ENCODE results near the gene SLC15A4.
"Not testable (repeated sequence)": the region's sequence is repeated elsewhere in the genome, so short reads cannot be mapped to it uniquely, and the experiment has no call there.

SLC15A4 gene

GRCh38 chr12:128852885-128853599, 29.3 kb upstream of the SLC15A4 start, which contains the start of gene GLT1D1:
Gene GLT1D1 (plus strand): TSS chr12:128853478. CDS start chr12:128853582, 104 bp downstream.
- ATAC-seq (replicated peaks) (peak; percentile 33 to 51), DNase-seq (no peak)
- peaks cover 9 to 24% of the 10 kb centered on the region in 2 donors for H3K4me1 Mint-ChIP-seq
- no peak within 1 kb of the TSS for H3K27ac Mint-ChIP-seq
- H3K9me3 Mint-ChIP-seq: peaks cover 0 to 2% of the 10 kb centered on the region in 2 donors
- H3K27me3 Mint-ChIP-seq: peaks cover 13 to 19% of the 10 kb centered on the region in 2 donors
- H3K36me3 Mint-ChIP-seq: peaks cover 4 to 8% of the 10 kb centered on the region in 2 donors
- H3K4me3 Mint-ChIP-seq: peak within 1 kb of the TSS; percentile 76 to 83

DNA sequence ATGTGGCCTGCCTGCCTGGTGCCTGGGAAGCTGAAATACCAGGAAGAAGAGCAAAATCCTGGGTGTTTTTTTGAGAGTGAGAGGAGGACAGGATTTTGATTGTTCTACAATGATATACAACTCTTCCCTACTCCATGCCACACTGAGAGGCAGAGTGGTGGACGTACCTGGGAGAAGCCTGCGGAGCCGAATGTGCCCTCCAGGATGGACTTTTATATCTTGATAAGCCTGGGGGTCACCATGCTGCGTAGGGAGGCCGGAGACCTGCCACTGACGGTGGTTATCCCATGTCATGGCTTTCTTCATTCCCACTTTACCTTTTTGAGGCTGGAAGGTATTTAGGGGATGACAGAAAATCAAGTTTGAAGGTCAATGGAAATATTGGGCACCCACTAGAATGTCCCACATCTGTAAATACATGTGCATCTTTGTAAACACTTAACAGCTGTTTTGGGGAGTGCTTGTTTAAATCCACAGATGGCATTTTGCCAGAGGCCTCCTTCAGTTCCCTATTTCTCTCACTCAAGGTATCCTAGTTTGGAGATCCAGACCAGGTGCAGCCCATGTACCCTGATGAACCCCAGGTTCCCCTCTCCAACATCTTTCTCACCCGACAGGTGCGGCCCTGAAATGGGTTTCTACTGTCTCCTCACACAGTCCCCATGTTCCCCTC, 28.4 kb upstream of the SLC15A4 start:
- Mint-ChIP-seq H3K27ac (no peak overlapping the region), H3K36me3 (peaks cover 4 to 8% of the 10 kb centered on the region in 2 donors), H3K27me3 (peaks cover 13 to 19% of the 10 kb centered on the region in 2 donors), H3K4me1 (peaks cover 9 to 20% of the 10 kb centered on the region in 2 donors), H3K4me3 (no peak overlapping the region), H3K9me3 (peaks cover 0 to 2% of the 10 kb centered on the region in 2 donors)
- ATAC-seq (replicated peaks) (no peak), DNase-seq (no peak)

GRCh38 chr12:128851429-128851828, 27.7 kb upstream of the SLC15A4 start:
- H3K4me3 Mint-ChIP-seq; H3K9me3 Mint-ChIP-seq; ATAC-seq (replicated peaks); DNase-seq; H3K36me3 Mint-ChIP-seq; H3K27ac Mint-ChIP-seq: not testable (repeated sequence)
- H3K4me1 Mint-ChIP-seq: peaks cover 5 to 12% of the 10 kb centered on the region in 2 donors
- H3K27me3 Mint-ChIP-seq: peaks cover 11 to 19% of the 10 kb centered on the region in 2 donors

DNA sequence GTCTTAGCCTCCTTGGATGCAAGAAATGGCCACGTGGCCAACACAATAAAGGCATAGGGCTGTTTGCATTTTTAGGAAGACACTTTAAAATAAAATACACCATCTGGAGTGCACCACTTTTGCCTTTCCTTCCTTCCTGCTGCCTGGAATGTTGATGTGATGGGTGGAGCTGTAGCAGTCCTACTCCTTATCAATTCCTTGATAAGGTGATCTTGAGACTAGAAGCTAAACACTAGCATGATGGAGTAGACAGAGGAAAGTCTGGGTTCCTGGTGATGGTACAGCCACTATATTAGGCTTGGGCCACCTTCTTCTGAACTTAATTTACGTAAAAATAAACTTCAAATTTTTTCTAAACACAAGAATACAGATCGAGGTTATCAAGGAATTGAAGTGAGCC, 26.6 kb upstream of the SLC15A4 start:
- Mint-ChIP-seq H3K27ac (no peak overlapping the region), H3K4me3 (no peak overlapping the region)
- no peak for ATAC-seq (replicated peaks)

GRCh38 chr12:128849806-128850205, 26.0 kb upstream of the SLC15A4 start:
- H3K4me1 Mint-ChIP-seq; H3K9me3 Mint-ChIP-seq; DNase-seq; H3K36me3 Mint-ChIP-seq; ATAC-seq (replicated peaks); H3K4me3 Mint-ChIP-seq; H3K27ac Mint-ChIP-seq: not testable (repeated sequence)
- H3K27me3 Mint-ChIP-seq: peaks cover 5 to 15% of the 10 kb centered on the region in 2 donors

More for the DNA sequence above, 26.6 kb upstream of the SLC15A4 start:
- H3K36me3 Mint-ChIP-seq: no peaks in the 10 kb centered on the region
- peaks cover 6 to 19% of the 10 kb centered on the region in 2 donors for H3K27me3 Mint-ChIP-seq
- H3K9me3 Mint-ChIP-seq: no peaks in the 10 kb centered on the region
- no peak for DNase-seq
- H3K4me1 Mint-ChIP-seq: peaks cover 2 to 8% of the 10 kb centered on the region in 2 donors

- Mint-ChIP-seq H3K4me3 (no peak overlapping the region), H3K36me3 (no peaks in the 10 kb centered on the region), H3K4me1 (no peaks in the 10 kb centered on the region), H3K9me3 (no peaks in the 10 kb centered on the region), H3K27ac (no peak overlapping the region), H3K27me3 (peaks cover 3 to 7% of the 10 kb centered on the region in 2 donors)
- no peak for ATAC-seq (replicated peaks)
- DNase-seq: no peak
Observed at GRCh38 chr12:128848371-128848770, 24.6 kb upstream of the SLC15A4 start.

DNA sequence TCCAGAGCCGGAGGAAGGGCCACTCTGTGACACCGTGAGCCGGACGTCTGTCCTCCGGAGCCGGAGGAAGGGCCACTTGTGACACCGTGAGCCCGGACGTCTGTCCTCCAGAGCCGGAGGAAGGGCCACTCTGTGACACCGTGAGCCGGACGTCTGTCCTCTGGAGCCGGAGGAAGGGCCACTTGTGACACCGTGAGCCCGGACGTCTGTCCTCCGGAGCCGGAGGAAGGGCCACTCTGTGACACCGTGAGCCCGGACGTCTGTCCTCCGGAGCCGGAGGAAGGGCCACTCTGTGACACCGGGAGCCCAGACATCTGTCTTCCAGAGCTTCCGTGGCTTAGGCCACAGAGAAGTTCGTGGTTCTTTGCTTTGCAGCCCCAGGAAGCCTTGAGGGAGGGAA, 22.9 kb upstream of the SLC15A4 start:
- not testable (repeated sequence) for H3K36me3 Mint-ChIP-seq; H3K9me3 Mint-ChIP-seq; H3K27me3 Mint-ChIP-seq; H3K27ac Mint-ChIP-seq; H3K4me1 Mint-ChIP-seq; H3K4me3 Mint-ChIP-seq; DNase-seq; ATAC-seq (replicated peaks)

GRCh38 chr12:128844031-128844635, 20.4 kb upstream of the SLC15A4 start:
- Mint-ChIP-seq H3K4me3 (no peak overlapping the region), H3K27me3 (no peaks in the 10 kb centered on the region)

DNA sequence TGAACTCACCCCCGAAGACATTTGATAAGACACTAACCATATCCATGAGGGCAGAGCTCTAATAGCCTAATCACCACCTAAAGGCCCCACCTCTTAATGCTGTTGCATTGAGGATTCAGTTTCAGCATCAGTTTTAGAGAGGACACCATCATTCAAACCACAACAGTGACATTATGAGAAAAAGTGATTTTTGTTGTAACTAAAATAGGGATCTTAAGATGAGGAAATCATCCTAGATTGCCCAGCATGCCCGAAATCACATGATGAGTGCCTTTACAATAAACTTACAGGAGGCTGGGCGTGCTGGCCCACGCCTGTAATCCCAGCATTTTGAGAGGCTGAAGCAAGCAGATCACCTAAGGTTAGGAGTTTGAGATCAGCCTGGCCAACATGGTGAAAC, 19.8 kb upstream of the SLC15A4 start:
- no peak overlapping the region for H3K4me3 Mint-ChIP-seq
- H3K9me3 Mint-ChIP-seq: no peaks in the 10 kb centered on the region
- no peak overlapping the region for H3K27ac Mint-ChIP-seq
- no peak for ATAC-seq (replicated peaks)
- DNase-seq: no peak
- peaks cover 20 to 41% of the 10 kb centered on the region in 2 donors for H3K4me1 Mint-ChIP-seq
- H3K36me3 Mint-ChIP-seq: no peaks in the 10 kb centered on the region
- no peaks in the 10 kb centered on the region for H3K27me3 Mint-ChIP-seq

More at GRCh38 chr12:128844031-128844635, 20.4 kb upstream of the SLC15A4 start:
- H3K9me3 Mint-ChIP-seq: no peaks in the 10 kb centered on the region
- ATAC-seq (replicated peaks) (peak; percentile 67 to 77), DNase-seq (no peak)
- no peaks in the 10 kb centered on the region for H3K36me3 Mint-ChIP-seq
- peaks cover 16 to 35% of the 10 kb centered on the region in 2 donors for H3K4me1 Mint-ChIP-seq
- H3K27ac Mint-ChIP-seq: no peak overlapping the region

DNA sequence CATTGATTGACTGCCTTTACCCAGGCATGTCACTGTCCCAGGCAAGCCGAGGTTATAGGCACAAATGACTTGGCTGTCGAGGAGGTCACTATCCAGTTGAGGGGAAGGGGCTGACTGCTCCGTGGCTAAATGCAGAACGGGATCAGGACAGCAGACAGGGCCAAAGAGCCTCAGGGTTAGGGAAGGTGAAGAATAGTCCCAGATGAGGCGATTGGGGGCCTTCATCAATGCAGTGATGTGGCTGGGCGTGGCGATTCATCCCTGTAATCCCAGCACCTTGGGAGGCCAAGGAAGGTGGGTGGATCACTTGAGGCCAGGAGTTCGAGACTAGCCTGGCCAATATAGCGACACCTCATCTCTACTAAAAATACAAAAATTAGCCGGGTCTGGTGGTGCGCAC, 18.8 kb upstream of the SLC15A4 start:
- Mint-ChIP-seq H3K27ac (no peak overlapping the region), H3K9me3 (no peaks in the 10 kb centered on the region), H3K36me3 (no peaks in the 10 kb centered on the region)

DNA sequence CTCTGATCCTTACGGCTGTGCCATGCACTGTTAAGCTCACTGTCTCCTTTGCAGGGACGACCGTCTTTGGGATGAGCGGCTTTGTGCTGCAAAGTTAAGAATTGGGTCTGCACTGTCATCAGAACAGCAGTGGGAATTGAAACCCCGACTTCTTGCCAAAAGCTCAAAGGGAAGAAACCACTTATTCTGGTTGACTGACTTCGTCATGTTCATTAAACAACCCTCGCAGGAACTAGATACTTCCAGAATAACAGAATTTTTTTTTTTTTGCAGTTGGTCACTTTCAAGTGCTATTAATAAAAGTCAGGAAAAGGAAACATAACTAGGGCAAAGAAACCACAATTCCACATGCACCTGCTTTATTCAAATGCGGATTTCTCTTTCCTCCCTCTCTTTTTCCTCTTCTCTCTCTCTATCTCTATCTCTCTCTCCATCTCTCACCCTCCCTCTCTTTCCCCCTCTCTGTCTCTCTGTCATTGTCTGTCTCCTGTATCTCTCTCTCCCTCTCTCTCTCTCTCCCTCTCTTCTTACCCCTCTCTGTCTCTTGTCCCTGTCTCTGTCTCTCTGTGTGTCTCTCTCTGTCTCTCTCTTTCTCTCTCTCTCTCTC, 17.2 kb upstream of the SLC15A4 start:
- Mint-ChIP-seq H3K27me3 (no peaks in the 10 kb centered on the region), H3K36me3 (no peaks in the 10 kb centered on the region), H3K27ac (peak overlapping the region; percentile 83), H3K4me1 (peaks cover 20 to 41% of the 10 kb centered on the region in 2 donors), H3K4me3 (peak overlapping the region; percentile 42 to 49), H3K9me3 (no peaks in the 10 kb centered on the region)
- ATAC-seq (replicated peaks) (peak; percentile 78 to 82), DNase-seq (no peak)

More for the DNA sequence above, 18.8 kb upstream of the SLC15A4 start:
- DNase-seq (no peak), ATAC-seq (replicated peaks) (no peak)
- no peak overlapping the region for H3K4me3 Mint-ChIP-seq
- peaks cover 20 to 41% of the 10 kb centered on the region in 2 donors for H3K4me1 Mint-ChIP-seq
- H3K27me3 Mint-ChIP-seq: no peaks in the 10 kb centered on the region

- H3K27me3 Mint-ChIP-seq; H3K4me3 Mint-ChIP-seq; H3K9me3 Mint-ChIP-seq; ATAC-seq (replicated peaks); H3K36me3 Mint-ChIP-seq; DNase-seq; H3K27ac Mint-ChIP-seq: not testable (repeated sequence)
- H3K4me1 Mint-ChIP-seq: peaks cover 22 to 41% of the 10 kb centered on the region in 2 donors
Observed at GRCh38 chr12:128839885-128840284, 16.1 kb upstream of the SLC15A4 start.

- H3K27ac Mint-ChIP-seq: no peak overlapping the region
- peaks cover 21 to 26% of the 10 kb centered on the region in 2 donors for H3K4me1 Mint-ChIP-seq
- H3K36me3 Mint-ChIP-seq: peaks cover 3 to 4% of the 10 kb centered on the region in 2 donors
- no peak overlapping the region for H3K4me3 Mint-ChIP-seq
- no peak for ATAC-seq (replicated peaks)
- no peak for DNase-seq
- no peaks in the 10 kb centered on the region for H3K27me3 Mint-ChIP-seq
- no peaks in the 10 kb centered on the region for H3K9me3 Mint-ChIP-seq
Observed at GRCh38 chr12:128833418-128833817, 9.7 kb upstream of the SLC15A4 start.

DNA sequence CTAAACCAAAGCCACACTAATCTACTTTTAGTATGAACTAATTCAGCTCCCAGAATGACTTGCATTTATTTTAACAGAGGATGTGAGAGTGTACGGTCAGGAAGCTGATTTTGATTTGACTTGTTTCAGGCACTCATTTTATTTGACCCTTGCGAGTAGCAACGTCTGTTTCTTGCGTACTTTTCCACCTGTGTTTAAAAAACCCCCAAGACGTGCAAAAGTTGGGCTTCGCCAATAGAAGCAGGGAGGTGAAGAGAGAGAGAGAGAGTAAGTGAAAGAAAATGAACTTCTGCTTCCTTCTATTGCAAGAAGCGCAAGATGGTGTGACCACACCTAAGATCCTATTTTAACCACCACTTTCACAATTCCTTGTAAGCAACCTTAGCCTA, 6.7 kb upstream of the SLC15A4 start:
- Mint-ChIP-seq H3K4me1 (peaks cover 21 to 26% of the 10 kb centered on the region in 2 donors), H3K9me3 (peaks cover 0 to 3% of the 10 kb centered on the region in 2 donors), H3K27me3 (no peaks in the 10 kb centered on the region), H3K36me3 (peaks cover 9 to 13% of the 10 kb centered on the region in 2 donors), H3K27ac (peak overlapping the region; percentile 98), H3K4me3 (peak overlapping the region; percentile 67 to 69)
- DNase-seq (peak; percentile 79), ATAC-seq (replicated peaks) (peak; percentile 67 to 69)
